GF-D8 (cell line): ENCODE results near the gene JRKL.

ENCODE experiments used
- DNase-seq: peaks from one replicate; lab custom pipeline; 2025; lab: John Stamatoyannopoulos, UW

JRKL gene

GRCh38 chr11:96389720-96390487 lies at the start of gene JRKL, which contains the start of gene CCDC82:
TSS of gene JRKL (plus strand) at chr11:96390013. CDS start at chr11:96390650, 637 bp downstream.
TSS of gene CCDC82 (minus strand) at chr11:96389912. CDS start at chr11:96384747, 5,165 bp downstream.
- DNase-seq = peak; percentile 78

DNA sequence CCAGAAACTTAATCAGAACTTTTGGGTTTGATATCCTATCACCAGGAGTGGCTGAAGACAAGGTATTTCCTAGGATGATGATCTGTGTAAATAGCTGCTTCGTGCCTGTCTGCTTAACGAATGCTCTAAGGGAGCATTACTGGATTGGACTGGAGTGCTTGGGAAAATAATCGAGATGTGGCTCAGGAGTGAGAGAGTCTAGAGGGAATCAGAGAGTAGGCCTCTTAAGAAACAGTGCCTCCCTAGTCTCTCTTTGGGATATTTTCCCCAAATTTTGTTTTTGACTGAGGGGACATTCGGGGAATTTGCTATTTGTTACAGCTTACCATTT lies 49.3 kb upstream of the JRKL start:
- no peak for DNase-seq

GRCh38 chr11:96341211-96342013 lies 48.4 kb upstream of the JRKL start:
- no peak for DNase-seq

DNA sequence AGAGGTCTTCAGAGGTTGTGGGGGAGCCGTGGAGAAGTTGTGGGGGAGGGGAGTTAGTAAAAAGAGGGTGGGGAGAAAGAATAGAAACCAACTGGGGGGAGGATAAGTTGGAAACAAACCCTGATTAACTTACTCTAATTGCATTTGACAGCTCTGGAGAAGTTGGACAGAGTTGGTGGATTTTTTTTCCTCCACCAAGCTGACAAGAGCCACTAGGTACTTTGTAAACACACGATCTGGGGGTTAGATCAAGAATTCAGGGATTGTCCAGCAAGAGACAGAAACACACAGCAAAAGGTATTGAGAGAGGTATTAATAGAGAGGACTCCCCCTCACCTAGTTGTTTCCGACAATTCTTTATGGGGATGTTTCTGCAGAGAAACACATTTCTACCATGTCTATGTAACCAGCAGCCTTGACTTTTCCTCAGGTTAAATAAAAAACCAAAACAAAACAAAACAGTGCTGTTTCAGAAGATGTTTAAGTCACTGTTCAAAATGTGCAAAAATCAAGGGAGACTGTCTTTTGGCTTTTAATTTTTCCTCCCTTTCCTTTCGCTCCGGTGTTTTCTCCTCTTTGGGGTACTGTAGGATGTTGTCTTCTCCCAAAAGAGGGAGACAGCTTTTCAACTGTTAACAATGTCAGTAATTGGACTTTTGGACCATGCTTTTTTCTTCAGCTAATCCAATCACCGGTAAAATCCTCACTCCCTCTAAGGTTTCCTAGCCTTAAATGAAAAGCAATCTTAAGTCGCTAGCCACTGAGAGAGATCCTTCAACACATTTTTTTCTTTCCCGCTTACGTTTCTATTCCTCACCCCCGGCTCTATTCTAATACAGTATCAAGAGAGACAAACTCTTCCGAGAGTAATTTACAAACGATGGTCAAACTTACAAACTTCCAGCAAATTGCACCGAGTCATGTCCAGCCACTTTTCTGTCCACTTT lies 47.5 kb upstream of the JRKL start:
- no peak for DNase-seq

DNA sequence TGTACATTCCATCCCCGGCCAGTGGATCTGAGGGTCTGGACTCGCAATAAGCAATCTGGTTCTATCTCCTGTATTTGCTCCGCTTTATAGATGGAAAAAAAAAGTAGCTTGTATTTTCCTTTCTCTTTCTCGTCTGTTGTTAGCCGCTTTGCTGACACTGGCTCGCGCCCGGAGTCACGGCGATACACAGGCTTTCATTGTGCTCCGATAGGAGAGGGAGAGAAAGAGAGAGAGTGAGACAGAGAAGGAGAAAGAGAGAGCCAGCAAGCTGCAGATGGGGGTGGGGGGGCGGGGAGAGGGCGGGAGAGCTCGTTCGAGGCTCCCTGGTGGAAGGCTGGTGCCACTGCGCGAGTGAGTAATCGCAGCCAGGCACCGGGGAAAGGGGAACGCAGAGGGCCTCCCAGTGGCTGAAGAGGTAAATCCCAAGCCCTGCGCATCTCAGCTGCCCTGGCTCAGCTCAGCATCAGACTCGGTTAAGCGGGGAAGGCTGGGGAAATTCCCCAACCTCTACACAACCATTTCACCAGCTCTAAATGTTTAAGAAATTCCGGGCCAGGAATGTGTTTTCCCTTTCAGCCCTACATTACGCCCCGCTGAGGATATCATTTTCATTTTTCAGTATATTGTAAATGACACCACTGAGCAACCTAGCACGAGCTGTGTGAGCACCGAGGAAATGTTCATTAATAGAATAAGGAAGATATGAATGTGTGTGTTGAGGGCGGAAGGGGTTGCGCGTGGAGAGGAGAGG lies 46.7 kb upstream of the JRKL start, which contains the start of gene MAML2:
TSS of gene MAML2 (minus strand) at position 235 of the 751 bp plus-strand sequence. CDS start 1,300 bp downstream, outside the sequence.
- DNase-seq = peak; percentile 42

DNA sequence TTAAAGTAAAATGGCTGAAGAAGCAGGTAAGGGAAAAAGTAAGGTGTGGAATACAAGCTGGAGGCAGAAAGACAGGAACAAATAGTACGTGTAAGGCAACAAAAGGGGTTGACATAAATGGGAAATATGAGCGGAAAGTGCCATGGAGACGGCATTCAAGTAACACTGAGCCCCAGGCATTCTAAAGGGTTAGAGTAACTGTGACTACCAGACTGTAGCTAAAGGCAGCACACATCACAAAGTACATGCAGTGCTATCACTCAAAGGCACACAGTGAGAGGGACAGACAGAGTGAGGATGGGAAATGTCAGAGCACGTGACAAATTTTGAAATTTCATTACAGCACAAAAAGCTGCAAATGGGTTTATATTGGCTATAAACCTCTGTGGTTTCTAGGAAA lies 33.0 kb upstream of the JRKL start:
- no peak for DNase-seq

GRCh38 chr11:96357794-96358193 lies 32.0 kb upstream of the JRKL start:
- no peak for DNase-seq

GRCh38 chr11:96358321-96358720 lies 31.5 kb upstream of the JRKL start:
- no peak for DNase-seq

DNA sequence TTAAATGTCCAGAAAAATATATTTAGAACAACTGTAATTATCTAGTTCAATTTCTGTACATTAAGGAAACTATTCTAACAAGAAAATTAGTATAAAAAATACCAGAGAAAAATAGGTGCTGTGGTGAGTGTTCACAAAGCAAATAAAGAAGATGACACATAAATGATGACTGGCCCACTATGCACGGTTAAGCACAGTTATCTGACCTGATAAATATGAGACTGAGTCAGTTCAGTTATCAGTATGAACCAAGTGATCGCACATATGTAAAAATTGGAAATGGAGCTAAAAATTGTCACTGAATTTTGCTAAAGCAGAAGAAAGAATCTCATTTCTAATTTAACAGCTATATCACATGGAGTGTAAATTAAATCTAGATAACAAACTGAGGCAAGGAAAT lies 28.0 kb upstream of the JRKL start:
- no peak for DNase-seq

DNA sequence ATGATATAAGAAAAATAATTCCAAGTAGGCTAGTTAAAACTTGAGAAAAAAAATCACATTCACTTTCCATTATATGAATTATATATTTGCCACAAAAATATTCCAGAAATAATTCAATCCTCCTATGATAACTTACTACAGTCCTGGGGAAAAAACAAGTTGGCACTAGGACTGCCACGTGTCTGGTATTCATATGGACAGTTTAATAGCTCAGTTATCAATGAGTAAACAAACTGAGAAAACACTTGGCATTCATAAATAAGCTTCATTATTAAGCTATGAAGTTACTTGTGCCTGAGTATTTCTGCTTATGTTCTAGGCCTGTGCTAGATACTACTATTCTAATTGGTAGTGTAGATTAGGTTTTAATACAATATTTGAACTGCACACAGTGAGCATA lies 24.3 kb upstream of the JRKL start:
- DNase-seq = no peak

GRCh38 chr11:96366024-96366423 lies 23.8 kb upstream of the JRKL start:
- no peak for DNase-seq

DNA sequence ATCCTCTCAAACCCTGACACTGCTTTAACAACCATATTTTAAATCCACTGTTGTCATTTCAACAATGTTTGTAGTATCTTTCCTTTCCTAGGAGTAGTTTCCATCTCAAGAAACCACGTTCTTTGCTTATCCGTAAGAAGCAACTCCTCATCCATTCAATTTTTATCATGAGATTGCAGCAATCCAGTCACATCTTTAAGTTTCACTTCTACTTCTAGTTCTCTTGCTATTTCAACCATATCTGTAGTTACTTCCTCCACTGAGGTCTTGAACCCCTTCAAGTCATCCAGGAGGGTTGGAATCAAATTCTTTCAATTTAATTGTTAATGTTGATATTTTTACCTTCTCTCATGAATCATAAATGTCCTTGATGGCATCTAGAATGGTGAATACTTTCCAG lies 22.5 kb upstream of the JRKL start:
- no peak for DNase-seq

DNA sequence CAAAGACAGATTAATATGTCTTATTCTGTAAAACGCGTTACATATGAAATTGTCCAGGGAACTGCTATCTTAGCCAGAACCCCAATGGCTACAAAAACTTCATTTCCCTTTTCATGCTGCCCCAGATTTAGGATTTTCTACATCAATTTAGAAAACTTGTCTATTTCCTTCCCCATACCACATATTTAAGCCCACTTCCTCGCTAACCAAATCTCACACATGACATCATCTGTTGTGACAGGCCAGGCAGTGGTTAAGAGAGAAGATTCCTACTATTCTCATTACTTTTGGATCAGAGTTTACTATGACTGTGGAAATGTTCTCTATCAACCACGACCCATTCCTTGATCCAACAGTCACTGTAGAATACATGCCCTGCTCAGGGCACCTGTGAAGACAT lies 16.0 kb upstream of the JRKL start:
- no peak for DNase-seq

- no peak for DNase-seq
Observed at GRCh38 chr11:96376796-96377195, 13.0 kb upstream of the JRKL start.

DNA sequence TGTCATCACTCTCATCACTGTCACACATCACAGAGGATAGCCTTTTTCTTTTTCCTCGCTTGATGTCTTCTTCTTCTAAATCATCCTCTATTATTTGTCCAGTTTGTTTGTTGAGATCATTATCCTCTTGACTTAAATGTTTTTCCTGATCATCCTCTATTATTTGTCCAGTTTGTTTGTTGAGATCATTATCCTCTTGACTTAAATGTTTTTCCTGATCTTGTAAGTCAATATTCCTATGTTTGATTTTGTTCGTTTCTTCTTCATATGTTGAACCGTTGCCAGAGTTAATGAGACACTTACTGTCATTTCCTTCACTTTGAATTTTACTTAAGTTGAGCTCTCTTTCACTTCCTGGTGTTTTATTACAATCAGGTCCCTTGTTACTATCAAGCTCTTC lies 5.7 kb upstream of the JRKL start:
- DNase-seq = no peak

- DNase-seq = no peak
Observed at GRCh38 chr11:96385187-96385586, 4.6 kb upstream of the JRKL start.

GRCh38 chr11:96388891-96389719 lies 708 bp upstream of the JRKL start:
- peak; percentile 46 for DNase-seq

DNA sequence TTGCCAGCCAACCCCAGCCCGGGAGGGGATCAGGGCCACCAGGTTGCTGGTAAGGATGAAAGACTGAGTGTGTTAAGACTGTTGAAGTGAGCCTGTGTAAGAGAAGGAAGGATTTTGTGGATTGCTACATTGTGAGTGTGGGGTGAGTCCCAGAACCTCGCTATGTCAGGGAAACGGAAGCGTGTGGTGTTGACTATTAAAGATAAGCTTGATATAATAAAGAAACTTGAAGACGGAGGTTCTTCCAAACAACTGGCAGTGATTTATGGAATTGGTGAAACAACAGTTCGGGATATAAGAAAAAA lies 627 bp downstream of the JRKL start:
- DNase-seq = peak; percentile 15

DNA sequence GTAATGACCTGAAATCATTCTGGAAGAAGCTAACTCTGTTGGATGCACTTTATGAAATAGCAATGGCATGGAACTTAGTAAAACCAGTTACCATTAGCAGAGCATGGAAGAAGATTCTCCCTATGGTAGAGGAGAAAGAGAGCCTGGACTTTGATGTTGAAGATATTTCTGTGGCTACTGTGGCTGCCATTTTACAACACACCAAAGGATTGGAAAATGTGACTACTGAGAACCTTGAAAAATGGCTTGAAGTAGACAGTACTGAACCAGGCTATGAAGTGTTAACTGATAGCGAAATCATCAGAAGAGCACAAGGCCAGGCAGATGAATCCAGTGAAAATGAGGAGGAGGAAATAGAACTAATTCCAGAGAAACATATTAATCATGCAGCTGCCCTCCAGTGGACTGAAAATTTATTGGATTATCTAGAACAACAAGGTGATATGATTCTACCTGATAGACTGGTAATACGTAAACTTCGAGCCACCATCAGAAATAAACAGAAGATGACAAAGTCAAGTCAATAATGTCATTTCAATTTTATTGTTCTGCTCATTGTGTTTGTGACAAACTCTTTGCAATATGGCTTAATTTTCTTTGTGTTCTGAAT lies 2.0 kb downstream of the JRKL start:
- no peak for DNase-seq

GRCh38 chr11:96393753-96394348 lies 4.0 kb downstream of the JRKL start:
- no peak for DNase-seq
